ENCODE measurements around the gene TM4SF4. TPM values are rescaled to one million over a fixed set of nuclear protein-coding genes. Genes with fewer than 3 reads are reported as not detected.

Gene TM4SF4
- total RNA-seq, 2 donors from 2014 or later: 53.2 to 149 TPM

- TF ChIP-seq CTCF (IDR thresholded peaks at IDR 0.05) (no peak), POLR2A (IDR thresholded peaks at IDR 0.05) (no peak)
- H3K27ac ChIP-seq: peak overlapping the region; percentile 35 to 68 (median 58)
- intact Hi-C loops (cut with DNase I): loop anchor here (10.0 kb wide), 1 partner anchor 85 kb away; no protein-coding TSS in a partner anchor
- 55 to 60% methylated on average over 14 of the region's 14 CpGs for WGBS, 2 donors
- no peak overlapping the region for H3K4me3 ChIP-seq
- DNase-seq (no peak), ATAC-seq (no peak)
- no peaks in the 10 kb centered on the region for H3K27me3 ChIP-seq
- no peaks in the 10 kb centered on the region for H3K9me3 ChIP-seq
- peaks cover 33% of the 10 kb centered on the region for H3K4me1 ChIP-seq
- no peaks in the 10 kb centered on the region for H3K36me3 ChIP-seq (replicated peaks in 1 of 2; ENCODE audit: insufficient read depth in 1 of 2, low read depth in 2 of 2)
Measured at GRCh38 chr3:149479621-149480325, 5.3 kb downstream of the TM4SF4 start.

- TF ChIP-seq CTCF (IDR thresholded peaks at IDR 0.05): peak; percentile 64 to 93 (median 89)
- no peak for TF ChIP-seq POLR2A (IDR thresholded peaks at IDR 0.05)
- no peaks in the 10 kb centered on the region for H3K27me3 ChIP-seq
- H3K36me3 ChIP-seq (replicated peaks in 1 of 2; ENCODE audit: insufficient read depth in 1 of 2, low read depth in 2 of 2): no peaks in the 10 kb centered on the region
- H3K4me1 ChIP-seq: peaks cover 26% of the 10 kb centered on the region
- H3K4me3 ChIP-seq: no peak overlapping the region
- H3K27ac ChIP-seq: peak overlapping the region; percentile 35 to 68 (median 58)
- intact Hi-C loops (cut with DNase I): loop anchor here (10.0 kb wide), 1 partner anchor 86 kb away; no protein-coding TSS in a partner anchor
- H3K9me3 ChIP-seq: no peaks in the 10 kb centered on the region
- DNase-seq: peak; percentile 88 to 91 (median 89)
- WGBS, 2 donors: 52 to 59% methylated on average over 15 of the region's 15 CpGs
- peak; percentile 98 for ATAC-seq
Measured at GRCh38 chr3:149480326-149481017, 6.0 kb downstream of the TM4SF4 start.

GRCh38 chr3:149481056-149481455, 6.6 kb downstream of the TM4SF4 start:
- H3K36me3 ChIP-seq (replicated peaks in 1 of 2; ENCODE audit: insufficient read depth in 1 of 2, low read depth in 2 of 2): no peaks in the 10 kb centered on the region
- TF ChIP-seq CTCF (IDR thresholded peaks at IDR 0.05) (no peak), POLR2A (IDR thresholded peaks at IDR 0.05) (no peak)
- H3K27me3 ChIP-seq: no peaks in the 10 kb centered on the region
- no peak overlapping the region for H3K4me3 ChIP-seq
- 83 to 85% methylated on average over 3 of the region's 3 CpGs for WGBS, 2 donors
- intact Hi-C loops (cut with DNase I): loop anchor here (10.0 kb wide), 1 partner anchor 86 kb away; no protein-coding TSS in a partner anchor
- no peak for ATAC-seq
- no peak overlapping the region for H3K27ac ChIP-seq
- DNase-seq: no peak
- no peaks in the 10 kb centered on the region for H3K9me3 ChIP-seq
- peaks cover 22% of the 10 kb centered on the region for H3K4me1 ChIP-seq

GRCh38 chr3:149481491-149481890, 7.0 kb downstream of the TM4SF4 start:
- intact Hi-C loops (cut with DNase I): loop anchor here (10.0 kb wide), 1 partner anchor 87 kb away; no protein-coding TSS in a partner anchor
- TF ChIP-seq POLR2A (IDR thresholded peaks at IDR 0.05): no peak
- TF ChIP-seq CTCF (IDR thresholded peaks at IDR 0.05): no peak
- 58 to 78% methylated on average over 2 of the region's 2 CpGs for WGBS, 2 donors
- Histone ChIP-seq H3K36me3 (replicated peaks in 1 of 2; ENCODE audit: insufficient read depth in 1 of 2, low read depth in 2 of 2) (no peaks in the 10 kb centered on the region), H3K4me3 (no peak overlapping the region), H3K27ac (no peak overlapping the region), H3K27me3 (no peaks in the 10 kb centered on the region), H3K9me3 (no peaks in the 10 kb centered on the region), H3K4me1 (peaks cover 18% of the 10 kb centered on the region)
- DNase-seq (no peak), ATAC-seq (no peak)

Measured in body of pancreas (tissue), 4 donors.